GM23248 (cell line): ENCODE results near the gene APP. TPM values are rescaled to one million over a fixed set of nuclear protein-coding genes. Genes with fewer than 3 reads are reported as not detected.

Experiments
- DNase-seq: peaks from one replicate; pipeline ENCODE4 v3.0.0-alpha.2; 2015
- H2AFZ ChIP-seq: fragments of 200-600 bp; sonication (generic); 2 replicates; pipeline ENCODE4 v1.6.1; 2016; ENCODE audit warnings: antibody characterized with exemption
- H3F3A ChIP-seq: fragments of 200-600 bp; sonication (generic); 2 replicates; pipeline ENCODE4 v1.6.1; 2016; ENCODE audit warnings: mild to moderate bottlenecking, antibody characterized with exemption, mixed run types; ENCODE audit not compliant: insufficient read depth
- H3K27ac ChIP-seq: fragments of 200-600 bp; sonication (generic); 2 replicates; pipeline ENCODE4 v1.5.1; 2016; ENCODE audit warnings: mild to moderate bottlenecking
- H3K27me3 ChIP-seq: fragments of 200-600 bp; sonication (generic); replicated peaks from 2 replicates; pipeline ENCODE4 v1.6.1; 2016; ENCODE audit warnings: mild to moderate bottlenecking; ENCODE audit not compliant: insufficient read depth
- H3K36me3 ChIP-seq: fragments of 200-600 bp; sonication (generic); 2 replicates; pipeline ENCODE4 v1.6.1; 2016; ENCODE audit warnings: low read depth, mild to moderate bottlenecking
- H3K4me1 ChIP-seq: fragments of 200-600 bp; sonication (generic); 2 replicates; pipeline ENCODE4 v1.6.1; 2016; ENCODE audit warnings: mild to moderate bottlenecking; ENCODE audit not compliant: insufficient read depth
- H3K4me2 ChIP-seq: fragments of 200-600 bp; sonication (generic); one replicate; pipeline ENCODE4 v1.6.1; 2016; ENCODE audit warnings: mild to moderate bottlenecking; ENCODE audit not compliant: unreplicated experiment
- H3K4me3 ChIP-seq: fragments of 200-600 bp; sonication (generic); 2 replicates; pipeline ENCODE4 v1.5.1; 2016; ENCODE audit warnings: mild to moderate bottlenecking
- H3K79me2 ChIP-seq: fragments of 200-600 bp; sonication (generic); 2 replicates; pipeline ENCODE4 v1.6.1; 2016; ENCODE audit warnings: mild to moderate bottlenecking; ENCODE audit not compliant: insufficient read depth
- H3K9ac ChIP-seq: fragments of 200-600 bp; sonication (generic); 2 replicates; pipeline ENCODE4 v1.6.1; 2016; ENCODE audit warnings: mild to moderate bottlenecking
- H3K9me2 ChIP-seq: fragments of 200-600 bp; sonication (generic); 2 replicates; pipeline ENCODE4 v1.6.1; 2016; ENCODE audit warnings: mixed run types, mild to moderate bottlenecking, moderate library complexity; ENCODE audit not compliant: insufficient read depth
- H3K9me3 ChIP-seq: fragments of 200-600 bp; sonication (generic); one replicate; pipeline ENCODE4 v1.6.1; 2017; ENCODE audit warnings: low read depth
- H4K20me1 ChIP-seq: fragments of 200-600 bp; sonication (generic); 2 replicates; pipeline ENCODE4 v1.6.0; 2016; ENCODE audit not compliant: insufficient read depth
- EZH2 ChIP-seq: fragments of 200-600 bp; sonication (generic); IDR thresholded peaks from 2 replicates; pipeline ENCODE4 v1.6.1; 2018; ENCODE audit warnings: antibody characterized with exemption, mild to moderate bottlenecking; ENCODE audit not compliant: insufficient read depth, poor library complexity, severe bottlenecking
- EZH2phosphoT487 ChIP-seq: fragments of 200-600 bp; sonication (generic); IDR thresholded peaks from 2 replicates; pipeline ENCODE4 v1.6.1; 2018; ENCODE audit warnings: antibody characterized with exemption, moderate library complexity, mild to moderate bottlenecking, low read depth; ENCODE audit not compliant: insufficient read depth
- WGBS, 2 experiments: methylation state at CpG; one replicate each; pipeline ENCODE4 v1.1.6; 2015 to 2017; ENCODE audit warnings: low lambda C conversion rate in 2 of 2, low coverage in 1 of 2; ENCODE audit errors: missing lambda C conversion rate in 2 of 2; 5-methylcytosine and 5-hydroxymethylcytosine counted together
- in situ Hi-C: fragments of 300-500 bp; cut with MboI; formaldehyde crosslinking; loops from 2 replicates; pipeline ENCODE4 v1.15.0; 2020
- polyA plus RNA-seq: library from polyadenylated mRNA; unstranded; fragments of >200 nt; fragmentation: Nextera tagmentation; extraction: Ambion mirVana; gene quantifications from 2 replicates; pipeline ENCODE4 v1.2.1, GENCODE V29; 2016
- total RNA-seq: library from RNA; depleted of rRNA; stranded (reverse); fragments of >200 nt; shearing (Covaris generic); gene quantifications from 2 replicates; pipeline ENCODE4 v1.2.3, GENCODE V29; 2014

The APP gene
- total and polyA plus RNA-seq, 2 experiments from 2014 or later, result 35.0 to 292 TPM

GRCh38 chr21:26191609-26192008 is 21.0 kb upstream of the APP start:
- TF ChIP-seq EZH2phosphoT487 (no peak), EZH2 (no peak)
- Histone ChIP-seq H3K79me2 (no peaks in the 10 kb centered on the region), H3F3A (peaks cover 17% of the 10 kb centered on the region; the same call in 1 of the 2 replicates), H3K27ac (no peak overlapping the region), H3K27me3 (no peaks in the 10 kb centered on the region; the same call in 1 of the 2 replicates), H4K20me1 (no peaks in the 10 kb centered on the region), H3K9me2 (no peaks in the 10 kb centered on the region), H3K4me1 (peaks cover 18% of the 10 kb centered on the region), H3K9ac (no peak overlapping the region), H2AFZ (no peak overlapping the region), H3K4me2 (no peak overlapping the region), H3K36me3 (no peaks in the 10 kb centered on the region), H3K9me3 (no peaks in the 10 kb centered on the region), H3K4me3 (no peak overlapping the region)
- DNase-seq, result no peak
- WGBS, 2 experiments, result 66 to 67% methylated on average over 5 of the region's 5 CpGs
- in situ Hi-C loops, result no loop called here

GRCh38 chr21:26188422-26188821 is 17.9 kb upstream of the APP start:
- in situ Hi-C loops, result no loop called here
- H3K27me3 ChIP-seq, result no peaks in the 10 kb centered on the region; the same call in 1 of the 2 replicates
- H3K9me3 ChIP-seq, result no peaks in the 10 kb centered on the region
- no peaks in the 10 kb centered on the region for H3K36me3 ChIP-seq
- no peak overlapping the region for H3K9ac ChIP-seq
- H3K27ac ChIP-seq, result no peak overlapping the region
- no peaks in the 10 kb centered on the region for H3K79me2 ChIP-seq
- no peaks in the 10 kb centered on the region for H3K9me2 ChIP-seq
- H3K4me2 ChIP-seq, result no peak overlapping the region
- TF ChIP-seq EZH2phosphoT487 (no peak), EZH2 (no peak)
- H3F3A ChIP-seq, result no peaks in the 10 kb centered on the region
- H3K4me1 ChIP-seq, result no peaks in the 10 kb centered on the region
- H4K20me1 ChIP-seq, result no peaks in the 10 kb centered on the region
- DNase-seq, result no peak
- no peak overlapping the region for H2AFZ ChIP-seq
- H3K4me3 ChIP-seq, result no peak overlapping the region
- WGBS, 2 experiments, result 45 to 48% methylated on average over 5 of the region's 5 CpGs

GRCh38 chr21:26185446-26185845 is 14.9 kb upstream of the APP start:
- Histone ChIP-seq H3K27ac (no peak overlapping the region), H3F3A (no peaks in the 10 kb centered on the region), H3K4me1 (no peaks in the 10 kb centered on the region), H3K4me2 (no peak overlapping the region), H3K79me2 (no peaks in the 10 kb centered on the region), H3K9me3 (no peaks in the 10 kb centered on the region), H3K36me3 (no peaks in the 10 kb centered on the region), H3K27me3 (no peaks in the 10 kb centered on the region; the same call in 1 of the 2 replicates), H2AFZ (no peak overlapping the region), H3K9me2 (no peaks in the 10 kb centered on the region), H3K9ac (no peak overlapping the region), H3K4me3 (no peak overlapping the region), H4K20me1 (no peaks in the 10 kb centered on the region)
- TF ChIP-seq EZH2, result no peak
- TF ChIP-seq EZH2phosphoT487, result no peak
- 42 to 57% methylated on average over 2 of the region's 2 CpGs for WGBS, 2 experiments
- no peak for DNase-seq
- in situ Hi-C loops, result no loop called here

- H3K27ac ChIP-seq, result no peak overlapping the region
- H3K27me3 ChIP-seq, result no peaks in the 10 kb centered on the region; the same call in 1 of the 2 replicates
- no peaks in the 10 kb centered on the region for H3K9me2 ChIP-seq
- H3F3A ChIP-seq, result no peaks in the 10 kb centered on the region
- DNase-seq, result no peak
- H2AFZ ChIP-seq, result no peak overlapping the region
- in situ Hi-C loops, result no loop called here
- H3K4me3 ChIP-seq, result no peak overlapping the region
- no peaks in the 10 kb centered on the region for H3K79me2 ChIP-seq
- H3K4me1 ChIP-seq, result no peaks in the 10 kb centered on the region
- H3K36me3 ChIP-seq, result no peaks in the 10 kb centered on the region
- no peaks in the 10 kb centered on the region for H4K20me1 ChIP-seq
- no peaks in the 10 kb centered on the region for H3K9me3 ChIP-seq
- H3K4me2 ChIP-seq, result no peak overlapping the region
- no peak overlapping the region for H3K9ac ChIP-seq
- TF ChIP-seq EZH2phosphoT487 (no peak), EZH2 (no peak)
- 42 to 53% methylated on average over 2 of the region's 2 CpGs for WGBS, 2 experiments
Observed at GRCh38 chr21:26185021-26185420, 14.5 kb upstream of the APP start.

GRCh38 chr21:26179501-26179900 is 8.9 kb upstream of the APP start:
- Histone ChIP-seq H3K4me3 (no peak overlapping the region), H3K9ac (no peak overlapping the region), H3K9me2 (no peaks in the 10 kb centered on the region), H3K79me2 (no peaks in the 10 kb centered on the region), H3K4me2 (no peak overlapping the region), H3K4me1 (peaks cover 9% of the 10 kb centered on the region; the same call in 1 of the 2 replicates), H3K9me3 (no peaks in the 10 kb centered on the region), H2AFZ (no peak overlapping the region), H3K36me3 (no peaks in the 10 kb centered on the region), H3K27ac (no peak overlapping the region), H3K27me3 (no peaks in the 10 kb centered on the region), H4K20me1 (no peaks in the 10 kb centered on the region), H3F3A (no peaks in the 10 kb centered on the region)
- DNase-seq, result no peak
- TF ChIP-seq EZH2phosphoT487 (no peak), EZH2 (no peak)
- in situ Hi-C loops, result no loop called here
- WGBS, 2 experiments, result 70 to 73% methylated on average over 4 of the region's 4 CpGs
